Activated T-cell treated with anti-CD3 and anti-CD28 coated beads, Interleukin-2, amount 50 U/mL, for 24 hours (primary cell): ENCODE results near the gene AFF3.

Experiments used
- DNase-seq: peaks from one replicate; pipeline ENCODE4 v3.0.0-alpha.2; 2020
- H3K27ac Mint-ChIP-seq: 2 replicates; pipeline ENCODE4 v1.8.0; 2020; ENCODE audit warnings: mild to moderate bottlenecking, mixed read lengths
- H3K27me3 Mint-ChIP-seq: 2 replicates; pipeline ENCODE4 v1.8.0; 2020; ENCODE audit warnings: mixed read lengths
- H3K36me3 Mint-ChIP-seq: 2 replicates; pipeline ENCODE4 v1.8.0; 2020; ENCODE audit warnings: low read depth, mixed read lengths
- H3K4me1 Mint-ChIP-seq: 2 replicates; pipeline ENCODE4 v1.8.0; 2020; ENCODE audit warnings: low read depth, mixed read lengths
- H3K4me3 Mint-ChIP-seq: 2 replicates; pipeline ENCODE4 v1.8.0; 2020; ENCODE audit warnings: mild to moderate bottlenecking, moderate library complexity, mixed read lengths
- H3K9me3 Mint-ChIP-seq: 2 replicates; pipeline ENCODE4 v1.8.0; 2020; ENCODE audit warnings: mixed read lengths

The AFF3 gene

DNA sequence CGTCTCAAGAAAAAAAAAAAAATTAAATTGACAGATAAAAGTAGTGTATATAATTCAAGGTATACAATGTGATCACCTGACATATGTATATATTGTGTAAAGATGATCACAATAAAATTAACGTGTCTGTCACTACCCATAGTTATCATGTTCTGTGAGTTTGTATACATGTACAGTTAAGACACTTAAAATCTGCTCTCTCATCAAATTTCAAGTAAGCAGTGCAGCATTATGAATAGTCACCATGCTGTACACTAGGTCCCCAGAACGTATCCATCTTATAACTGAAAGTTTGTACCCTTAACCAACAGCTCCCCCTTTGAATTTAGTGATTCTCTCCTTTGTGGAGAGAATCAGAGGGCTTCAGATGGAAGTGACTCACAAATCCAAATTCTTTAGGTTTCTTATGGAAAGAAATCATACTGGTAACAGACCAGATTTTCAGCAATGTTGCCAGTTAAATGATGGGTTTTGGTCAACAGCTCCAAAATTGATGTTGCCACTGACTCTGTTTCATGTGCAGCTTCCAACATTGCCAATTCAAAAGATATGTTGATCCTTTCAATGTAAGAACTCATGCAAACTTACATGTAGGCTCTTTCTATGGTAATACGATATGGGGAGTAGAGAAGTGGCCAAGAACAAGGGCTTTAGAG lies 281.5 kb downstream of the AFF3 start:
- no peak for DNase-seq
- Mint-ChIP-seq H3K27ac (no peak overlapping the region), H3K27me3 (peaks cover 4% of the 10 kb centered on the region), H3K36me3 (no peaks in the 10 kb centered on the region), H3K4me3 (no peak overlapping the region), H3K9me3 (no peaks in the 10 kb centered on the region), H3K4me1 (peaks cover 19% of the 10 kb centered on the region)

DNA sequence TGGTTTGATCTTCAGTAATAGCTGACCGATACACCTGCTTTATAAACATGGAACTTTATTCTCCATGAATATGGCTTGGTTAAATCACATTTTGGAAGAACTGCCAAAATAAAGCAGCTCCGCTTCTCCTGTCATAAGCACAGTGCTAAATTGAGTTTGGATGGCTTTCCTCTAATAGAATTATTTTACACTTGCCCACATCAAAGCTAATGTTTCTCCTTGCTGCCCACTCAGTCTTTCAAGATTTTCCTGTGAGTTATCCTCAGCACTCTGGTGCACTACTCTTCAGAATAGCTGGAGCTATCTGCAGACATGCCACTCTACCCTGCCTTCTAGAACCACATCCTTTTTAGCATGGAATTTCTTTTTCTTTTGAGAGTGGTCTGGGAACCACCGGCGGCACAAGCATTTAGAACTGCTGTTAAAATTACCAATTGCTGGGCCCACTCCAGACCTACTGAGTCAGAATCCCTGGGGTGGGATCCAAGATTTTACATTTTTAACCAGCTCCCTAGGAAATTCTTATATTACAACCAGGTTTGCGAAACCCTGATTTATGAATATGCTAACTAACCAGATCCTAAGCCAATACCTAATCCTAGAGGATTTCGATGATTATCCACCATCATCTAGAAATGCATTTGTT lies 283.3 kb downstream of the AFF3 start:
- Mint-ChIP-seq H3K27ac (no peak overlapping the region), H3K9me3 (no peaks in the 10 kb centered on the region), H3K27me3 (no peaks in the 10 kb centered on the region), H3K36me3 (no peaks in the 10 kb centered on the region), H3K4me1 (peaks cover 19% of the 10 kb centered on the region), H3K4me3 (no peak overlapping the region)
- DNase-seq, result no peak

DNA sequence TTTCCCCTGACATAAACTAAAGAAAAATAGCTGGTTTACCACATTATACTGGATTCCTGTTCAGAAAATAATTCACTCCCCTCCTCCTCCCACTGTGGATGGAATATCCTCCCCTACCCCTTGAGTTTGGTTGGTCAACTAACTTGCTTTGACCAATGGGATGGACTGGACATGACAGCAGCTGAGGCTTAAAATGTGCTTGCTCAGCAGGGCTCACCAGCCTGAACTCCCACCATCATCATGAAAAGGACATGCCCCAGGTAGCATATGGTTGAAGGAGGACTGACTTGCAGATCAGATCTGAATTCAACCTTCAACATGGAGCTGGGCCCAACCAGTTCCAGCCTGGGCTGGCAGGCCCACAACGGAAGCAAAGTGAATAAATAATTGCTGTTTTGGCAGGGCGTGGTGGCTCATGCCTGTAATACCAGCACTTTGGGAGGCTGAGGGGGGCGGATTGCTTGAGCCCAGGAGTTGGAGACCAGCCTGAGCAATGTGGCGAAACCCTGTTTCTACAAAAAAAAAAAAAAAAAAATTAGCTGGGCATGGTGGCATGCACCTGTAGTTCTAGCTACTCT lies 284.4 kb downstream of the AFF3 start:
- H3K9me3 Mint-ChIP-seq, result no peaks in the 10 kb centered on the region
- peaks cover 19% of the 10 kb centered on the region for H3K4me1 Mint-ChIP-seq
- H3K27me3 Mint-ChIP-seq, result no peaks in the 10 kb centered on the region
- H3K36me3 Mint-ChIP-seq, result no peaks in the 10 kb centered on the region
- H3K27ac Mint-ChIP-seq, result no peak overlapping the region
- H3K4me3 Mint-ChIP-seq, result no peak overlapping the region
- DNase-seq, result no peak

DNA sequence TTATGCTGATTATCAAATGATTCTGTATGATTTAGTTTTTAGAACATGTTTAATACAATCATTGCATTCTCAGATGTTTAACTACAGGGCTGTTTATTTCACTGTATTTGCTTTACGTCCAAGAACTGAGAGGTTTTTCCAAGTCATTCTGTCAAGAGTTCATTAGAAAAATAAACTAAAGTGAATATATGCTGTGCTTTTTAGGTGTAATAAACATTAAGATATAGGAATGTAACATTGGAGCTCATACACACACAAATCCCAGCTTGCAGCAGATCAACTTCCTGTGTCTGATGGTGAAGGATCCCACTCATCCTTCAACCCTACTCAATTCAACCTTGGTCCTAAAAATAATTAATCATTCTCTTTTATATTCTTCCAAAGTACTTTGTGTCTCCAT lies 285.0 kb downstream of the AFF3 start:
- Mint-ChIP-seq H3K4me1 (peaks cover 15% of the 10 kb centered on the region), H3K9me3 (no peaks in the 10 kb centered on the region)

DNA sequence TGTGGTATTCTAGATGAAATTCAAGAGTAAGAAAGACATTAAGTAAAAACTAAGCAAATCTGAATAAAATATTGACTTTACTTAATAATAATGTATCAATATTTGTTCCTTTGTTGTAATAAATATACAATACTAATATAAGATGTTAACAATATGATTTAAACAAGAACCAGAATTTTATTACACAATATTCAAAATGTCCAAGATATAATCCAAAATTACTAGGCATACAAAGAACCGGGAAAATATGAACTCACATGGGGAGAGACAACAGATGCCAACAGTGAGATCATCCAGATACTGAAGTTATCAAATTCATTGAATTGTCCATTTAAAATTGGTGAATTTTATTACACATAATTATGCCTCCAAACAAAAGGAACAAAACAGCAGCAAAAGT lies 286.3 kb downstream of the AFF3 start:
- no peak for DNase-seq
- Mint-ChIP-seq H3K27ac (no peak overlapping the region), H3K4me1 (peaks cover 4% of the 10 kb centered on the region), H3K27me3 (no peaks in the 10 kb centered on the region), H3K4me3 (no peak overlapping the region), H3K36me3 (no peaks in the 10 kb centered on the region), H3K9me3 (no peaks in the 10 kb centered on the region)

More for the DNA sequence above, 285.0 kb downstream of the AFF3 start:
- Mint-ChIP-seq H3K27me3 (no peaks in the 10 kb centered on the region), H3K27ac (no peak overlapping the region), H3K4me3 (no peak overlapping the region), H3K36me3 (no peaks in the 10 kb centered on the region)
- DNase-seq, result no peak

DNA sequence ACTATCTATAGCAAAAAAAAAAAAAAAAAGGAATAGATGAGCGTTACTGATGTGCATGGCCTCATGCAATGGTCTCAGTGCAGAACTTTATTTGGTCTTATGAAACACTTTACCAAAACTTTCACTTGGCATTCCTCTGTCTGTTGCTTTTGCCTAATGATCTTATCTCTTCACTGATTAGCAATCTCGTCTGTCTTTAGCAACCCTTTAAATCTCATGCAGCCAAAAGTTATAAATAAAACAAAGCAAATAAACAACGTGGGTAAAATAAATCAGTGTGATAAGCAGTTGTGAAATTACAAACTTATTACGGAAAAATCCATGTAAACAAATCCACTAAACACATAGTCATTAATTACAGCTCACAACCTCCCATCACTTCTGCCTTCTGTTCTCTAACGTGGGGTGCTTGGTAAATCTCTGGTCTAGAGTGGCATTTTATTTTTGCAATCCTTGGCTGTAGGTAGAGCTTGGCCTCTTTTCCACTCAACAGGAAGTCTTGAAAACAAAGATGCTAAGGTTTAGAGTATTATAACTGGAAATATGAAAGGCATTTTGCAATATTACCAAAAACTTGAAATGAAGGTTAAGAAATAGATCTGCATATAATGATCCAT lies 288.0 kb downstream of the AFF3 start:
- Mint-ChIP-seq H3K4me3 (no peak overlapping the region), H3K27ac (no peak overlapping the region), H3K27me3 (no peaks in the 10 kb centered on the region), H3K4me1 (no peaks in the 10 kb centered on the region), H3K36me3 (no peaks in the 10 kb centered on the region), H3K9me3 (no peaks in the 10 kb centered on the region)
- DNase-seq, result no peak

DNA sequence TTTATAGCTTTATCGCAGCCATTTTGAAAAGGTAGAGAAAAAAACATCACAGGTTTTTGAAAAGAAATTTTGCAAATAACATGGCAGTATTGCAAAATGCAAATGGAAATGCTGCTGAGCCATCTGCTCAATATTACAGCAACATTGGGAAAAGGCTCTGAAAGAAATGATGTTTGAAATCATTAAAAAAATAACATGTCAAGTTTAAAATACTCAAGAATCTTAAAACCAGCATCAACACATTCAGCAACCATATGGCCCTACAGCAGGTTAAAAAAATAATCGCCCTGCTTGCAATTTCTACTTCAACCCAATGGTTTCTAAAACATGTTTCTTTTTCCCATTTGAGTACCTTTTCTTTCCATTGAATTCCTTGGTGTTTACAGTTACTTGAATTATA lies 289.4 kb downstream of the AFF3 start:
- no peak overlapping the region for H3K4me3 Mint-ChIP-seq
- H3K9me3 Mint-ChIP-seq, result no peaks in the 10 kb centered on the region
- H3K4me1 Mint-ChIP-seq, result no peaks in the 10 kb centered on the region
- H3K36me3 Mint-ChIP-seq, result no peaks in the 10 kb centered on the region
- no peak overlapping the region for H3K27ac Mint-ChIP-seq
- no peak for DNase-seq
- peaks cover 2% of the 10 kb centered on the region for H3K27me3 Mint-ChIP-seq

DNA sequence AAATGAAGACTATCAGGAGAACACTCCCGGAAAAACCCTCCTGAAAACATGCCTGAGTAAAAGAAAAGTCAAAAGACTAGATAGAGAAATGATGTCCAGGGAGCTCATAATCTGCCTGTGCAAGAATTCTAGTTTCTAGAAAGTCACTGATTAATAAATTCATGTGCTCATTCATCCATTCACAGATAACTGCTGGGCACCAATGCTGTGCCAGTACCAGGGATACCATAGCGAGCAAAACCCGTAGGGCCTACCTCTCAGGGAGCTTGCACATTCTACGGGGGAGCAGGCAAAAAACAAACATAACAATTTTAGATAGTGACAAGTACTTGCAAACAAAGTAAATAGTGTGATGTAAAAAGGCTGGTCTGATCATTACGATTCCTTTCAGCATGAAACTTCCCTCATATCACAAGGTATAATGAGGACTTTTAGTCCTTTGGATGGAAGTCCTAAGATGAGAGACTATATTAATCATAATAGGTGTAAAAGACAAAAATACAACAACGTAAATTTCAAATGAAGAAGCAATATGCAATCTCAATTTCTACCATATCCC lies 289.9 kb downstream of the AFF3 start:
- Mint-ChIP-seq H3K4me3 (no peak overlapping the region), H3K4me1 (no peaks in the 10 kb centered on the region), H3K27me3 (peaks cover 2% of the 10 kb centered on the region), H3K36me3 (no peaks in the 10 kb centered on the region), H3K9me3 (no peaks in the 10 kb centered on the region), H3K27ac (no peak overlapping the region)
- DNase-seq, result no peak

DNA sequence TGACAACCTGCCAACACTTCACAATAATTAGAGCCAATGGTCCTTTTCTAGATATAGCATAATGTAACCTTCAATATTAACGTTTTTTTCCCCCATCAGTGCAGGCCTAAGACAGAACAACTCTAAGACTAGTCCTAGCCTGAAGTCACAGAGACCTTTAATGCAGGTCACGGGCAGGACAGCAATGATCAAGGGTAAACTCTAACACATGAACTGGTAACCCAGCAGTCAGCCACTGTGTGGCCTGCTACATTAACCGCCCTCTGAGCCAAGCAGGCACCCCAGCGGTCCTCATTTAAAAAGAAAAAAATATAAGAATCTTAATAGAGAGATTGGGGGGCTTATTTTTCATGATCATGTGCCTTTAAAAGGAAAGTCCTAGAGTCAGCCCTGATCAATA lies 290.6 kb downstream of the AFF3 start:
- Mint-ChIP-seq H3K4me1 (no peaks in the 10 kb centered on the region), H3K27ac (no peak overlapping the region), H3K27me3 (peaks cover 2% of the 10 kb centered on the region), H3K4me3 (no peak overlapping the region), H3K9me3 (no peaks in the 10 kb centered on the region), H3K36me3 (no peaks in the 10 kb centered on the region)
- no peak for DNase-seq

DNA sequence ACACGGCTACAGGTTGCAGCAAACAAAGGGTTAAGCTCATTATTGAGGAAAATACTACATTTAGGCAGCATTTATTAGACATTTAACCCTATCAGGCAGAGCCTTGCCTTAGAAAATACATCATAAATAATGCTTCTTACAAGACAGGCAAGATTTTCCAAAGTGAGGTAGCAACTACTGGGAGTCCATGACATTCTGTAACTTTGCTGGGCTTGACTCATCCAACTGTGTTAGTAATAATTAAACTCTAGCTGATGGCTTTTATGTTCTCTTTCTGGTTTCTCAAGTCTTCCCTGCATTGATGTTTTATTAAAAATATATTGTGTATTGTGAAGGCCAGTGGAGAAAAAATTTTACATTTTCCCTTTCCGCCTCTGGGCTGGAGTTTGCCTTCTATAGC lies 291.3 kb downstream of the AFF3 start:
- Mint-ChIP-seq H3K27me3 (peaks cover 2% of the 10 kb centered on the region), H3K36me3 (no peaks in the 10 kb centered on the region), H3K4me3 (no peak overlapping the region), H3K9me3 (no peaks in the 10 kb centered on the region), H3K4me1 (no peaks in the 10 kb centered on the region), H3K27ac (no peak overlapping the region)
- no peak for DNase-seq

DNA sequence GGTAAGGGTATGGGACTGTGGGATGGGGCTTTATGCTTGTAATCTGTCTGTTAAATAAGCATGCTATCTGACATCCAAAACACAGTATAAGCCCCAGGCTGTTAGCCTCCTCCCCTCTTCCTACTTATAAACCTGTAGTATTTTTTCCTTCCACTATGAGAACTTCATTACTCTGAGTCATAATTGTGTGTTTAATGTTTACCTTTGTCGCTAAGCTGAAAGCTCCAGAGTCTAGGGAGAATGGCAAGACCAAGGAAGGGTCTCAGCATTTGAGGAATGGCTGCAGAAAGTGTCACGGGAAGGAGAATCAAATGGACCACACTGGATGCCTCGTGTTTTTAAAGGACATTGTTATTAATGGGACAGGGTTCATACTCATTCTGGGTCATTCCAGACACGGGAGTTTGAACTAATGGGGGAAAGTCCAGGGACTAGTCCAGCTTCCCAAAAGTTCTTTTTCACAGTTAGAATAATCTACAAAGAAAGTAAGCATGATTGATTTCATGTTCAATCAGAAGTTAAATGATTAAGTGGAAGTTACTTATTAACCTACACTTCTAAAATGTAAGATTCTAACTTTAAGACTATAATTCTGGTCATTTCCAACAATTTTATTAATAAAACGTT lies 292.2 kb downstream of the AFF3 start:
- Mint-ChIP-seq H3K4me3 (no peak overlapping the region), H3K27me3 (peaks cover 2% of the 10 kb centered on the region)

DNA sequence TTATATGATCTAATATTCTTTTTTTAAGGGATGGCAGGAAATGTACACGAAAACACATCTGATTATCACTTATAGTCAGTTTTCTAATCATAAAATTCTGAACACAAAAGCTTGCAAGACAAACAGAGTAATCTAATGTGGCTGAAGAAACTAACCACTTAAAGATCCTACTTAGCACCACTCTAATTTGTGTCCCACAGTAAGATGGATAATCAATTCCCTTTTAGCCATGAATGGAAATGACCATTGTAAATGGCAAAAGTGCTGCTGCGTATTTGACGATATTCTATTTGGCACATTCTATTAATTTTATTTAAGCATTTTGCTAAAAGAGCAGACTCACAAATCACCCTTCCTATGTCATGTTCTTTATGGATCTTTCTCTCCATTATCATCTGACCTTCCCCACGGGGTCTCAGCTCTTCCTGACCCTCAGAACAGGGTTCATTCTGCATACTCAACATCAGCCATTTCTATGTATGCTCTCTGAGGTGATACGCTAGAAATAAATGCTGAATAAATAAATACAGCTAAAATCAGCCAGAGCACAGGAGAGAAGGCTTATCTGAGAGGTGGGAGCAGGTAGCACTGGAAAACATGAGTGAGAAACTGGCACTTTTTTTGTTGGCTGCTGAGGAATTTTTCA lies 295.8 kb downstream of the AFF3 start:
- H3K27me3 Mint-ChIP-seq, result peaks cover 5% of the 10 kb centered on the region
- no peak overlapping the region for H3K27ac Mint-ChIP-seq
- H3K4me3 Mint-ChIP-seq, result no peak overlapping the region
- H3K4me1 Mint-ChIP-seq, result no peaks in the 10 kb centered on the region
- DNase-seq, result no peak
- no peaks in the 10 kb centered on the region for H3K36me3 Mint-ChIP-seq
- no peaks in the 10 kb centered on the region for H3K9me3 Mint-ChIP-seq

More for the DNA sequence above, 292.2 kb downstream of the AFF3 start:
- no peaks in the 10 kb centered on the region for H3K4me1 Mint-ChIP-seq
- DNase-seq, result no peak
- H3K27ac Mint-ChIP-seq, result no peak overlapping the region
- H3K36me3 Mint-ChIP-seq, result no peaks in the 10 kb centered on the region
- no peaks in the 10 kb centered on the region for H3K9me3 Mint-ChIP-seq

DNA sequence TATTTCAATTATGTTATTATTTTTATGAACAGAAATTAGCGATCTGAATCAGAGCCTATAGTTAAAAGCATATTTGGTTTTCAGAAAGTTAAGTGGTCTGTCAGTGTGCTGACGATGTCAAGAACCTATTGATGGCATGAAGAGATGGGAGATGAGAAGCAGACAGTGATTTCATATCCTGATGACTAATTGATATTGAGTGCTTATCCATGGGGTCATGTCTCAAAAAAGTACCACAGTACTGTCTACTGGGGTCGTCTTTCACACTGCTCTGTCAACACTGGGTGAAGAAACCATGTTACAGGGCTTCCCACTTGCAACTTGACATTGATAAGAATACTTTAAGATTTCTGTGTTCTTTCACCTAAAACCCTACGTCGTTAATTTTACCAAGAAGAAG lies 297.1 kb downstream of the AFF3 start:
- no peaks in the 10 kb centered on the region for H3K36me3 Mint-ChIP-seq
- no peak for DNase-seq
- no peak overlapping the region for H3K4me3 Mint-ChIP-seq
- no peaks in the 10 kb centered on the region for H3K9me3 Mint-ChIP-seq
- no peak overlapping the region for H3K27ac Mint-ChIP-seq
- H3K4me1 Mint-ChIP-seq, result no peaks in the 10 kb centered on the region
- H3K27me3 Mint-ChIP-seq, result peaks cover 5% of the 10 kb centered on the region

DNA sequence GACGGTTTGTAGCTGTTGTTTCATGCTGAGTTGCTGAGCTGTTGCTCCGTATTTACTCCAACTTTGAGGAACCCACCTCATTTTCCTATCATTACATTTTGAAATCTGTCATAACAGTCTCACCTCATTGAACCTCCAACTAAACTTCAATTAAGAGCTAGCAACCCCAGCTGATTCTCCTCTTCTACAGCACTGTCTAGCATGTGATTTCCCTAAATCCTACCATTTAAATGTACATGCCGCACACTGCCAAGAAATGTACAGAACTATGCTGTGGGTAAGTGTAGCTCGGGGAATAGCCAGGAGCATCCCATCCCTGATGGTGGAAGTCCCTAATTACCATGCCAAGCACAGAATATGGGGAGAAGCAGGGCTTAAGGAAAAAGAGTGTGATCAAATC lies 299.9 kb downstream of the AFF3 start:
- no peaks in the 10 kb centered on the region for H3K9me3 Mint-ChIP-seq
- peaks cover 3% of the 10 kb centered on the region for H3K27me3 Mint-ChIP-seq
- DNase-seq, result no peak
- H3K27ac Mint-ChIP-seq, result no peak overlapping the region
- H3K4me3 Mint-ChIP-seq, result no peak overlapping the region
- H3K36me3 Mint-ChIP-seq, result no peaks in the 10 kb centered on the region
- H3K4me1 Mint-ChIP-seq, result peaks cover under 1% of the 10 kb centered on the region
